Activated CD8-positive, alpha-beta memory T cell treated with anti-CD3 and anti-CD28 coated beads, Interleukin-2, amount 10 ng/mL, durations not matched to agents 7 days and 5 days (primary cell): ENCODE data around the gene WWOX. TPM values are rescaled to one million over a fixed set of nuclear protein-coding genes. Genes with fewer than 3 reads are reported as not detected.

Experiments
- ATAC-seq: fragments of 150-1000 bp; cut with Tn5 transposase; one replicate; pipeline ENCODE4 v1.10.0; 2021; ENCODE audit warnings: moderate library complexity
- CTCF ChIA-PET: fragments of 350-600 bp; sonication (Branson Sonifier 250); formaldehyde crosslinking; loops from one replicate; lab custom pipeline; 2021; ENCODE audit warnings: antibody characterized with exemption; lab: Charles Lee
- DNase-seq: peaks from one replicate; pipeline ENCODE4 v3.0.0-alpha.2; 2020
- H3K27ac Mint-ChIP-seq: one replicate; pipeline ENCODE4 v1.8.0; 2021; ENCODE audit warnings: mild to moderate bottlenecking, mixed read lengths
- H3K27me3 Mint-ChIP-seq: one replicate; pipeline ENCODE4 v1.8.0; 2021; ENCODE audit warnings: mixed read lengths
- H3K36me3 Mint-ChIP-seq: one replicate; pipeline ENCODE4 v1.8.0; 2021; ENCODE audit warnings: mild to moderate bottlenecking, mixed read lengths
- H3K4me1 Mint-ChIP-seq: one replicate; pipeline ENCODE4 v1.8.0; 2021; ENCODE audit warnings: mixed read lengths
- H3K4me3 Mint-ChIP-seq: one replicate; pipeline ENCODE4 v1.8.0; 2021; ENCODE audit warnings: mild to moderate bottlenecking, moderate library complexity, mixed read lengths
- H3K9me3 Mint-ChIP-seq: one replicate; pipeline ENCODE4 v1.8.0; 2022; ENCODE audit warnings: low read depth, mixed read lengths
- total RNA-seq, 2 experiments: library from RNA; stranded (reverse); gene quantifications; one replicate each; pipeline ENCODE4 v1.2.3, GENCODE V29; 2021

The WWOX gene
- total RNA-seq, 2 experiments from 2014 or later = 25.2 to 38.8 TPM

DNA sequence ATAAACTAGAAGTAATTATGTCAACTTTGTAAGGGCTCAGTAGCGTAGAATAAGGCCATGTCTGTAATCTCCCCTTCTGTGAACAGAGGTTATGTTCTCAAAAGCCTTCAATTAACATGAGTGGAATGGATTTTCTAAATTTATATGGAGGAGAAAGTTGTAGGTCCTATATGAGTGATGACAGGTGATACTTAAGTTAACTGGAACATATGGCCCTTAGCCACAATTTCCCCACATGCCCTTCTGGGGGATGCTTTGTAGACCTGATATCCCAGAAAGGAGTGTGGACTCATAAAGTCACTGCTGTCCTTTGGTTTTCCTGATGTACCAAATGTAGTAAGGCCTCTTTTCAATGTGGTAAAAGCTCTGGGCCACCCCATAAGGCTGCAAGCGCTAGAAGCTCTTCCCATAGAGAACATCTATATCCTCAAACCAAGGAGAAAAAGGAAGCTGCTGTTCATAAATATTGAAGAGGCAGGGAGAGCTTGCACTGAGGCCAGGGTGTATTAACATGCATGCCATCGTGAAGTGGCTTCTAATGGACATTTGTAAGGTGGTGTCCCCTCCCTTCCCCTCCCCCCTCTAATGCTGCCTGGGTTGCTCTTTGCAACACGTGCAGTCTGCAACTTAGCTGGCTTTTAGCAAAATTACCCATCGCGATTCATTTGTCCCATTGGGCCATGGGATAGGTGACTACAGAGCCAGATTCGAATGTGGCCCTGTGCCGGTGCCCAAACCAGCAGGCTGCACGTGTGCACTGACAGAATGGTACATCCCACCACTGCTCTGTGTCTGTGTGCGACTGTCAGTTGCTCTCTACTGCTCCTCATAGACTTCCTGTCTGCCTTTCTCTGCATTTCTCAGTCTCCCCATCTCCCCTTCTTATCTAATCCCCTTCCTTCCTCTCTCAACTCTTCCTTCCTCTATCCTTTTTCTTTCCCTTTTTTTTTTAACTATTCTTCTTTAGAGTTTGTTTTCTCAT lies 269.0 kb downstream of the WWOX start:
- H3K4me3 Mint-ChIP-seq = no peak overlapping the region
- H3K9me3 Mint-ChIP-seq = no peaks in the 10 kb centered on the region
- peaks cover 2% of the 10 kb centered on the region for H3K36me3 Mint-ChIP-seq
- H3K27me3 Mint-ChIP-seq = no peaks in the 10 kb centered on the region
- CTCF ChIA-PET = interaction anchor here (0.6 kb wide), 1 partner anchor 245 kb away, joined by 3 read pairs; no protein-coding TSS in a partner anchor
- DNase-seq (no peak), ATAC-seq (no peak)
- H3K27ac Mint-ChIP-seq = no peak overlapping the region
- H3K4me1 Mint-ChIP-seq = no peaks in the 10 kb centered on the region

DNA sequence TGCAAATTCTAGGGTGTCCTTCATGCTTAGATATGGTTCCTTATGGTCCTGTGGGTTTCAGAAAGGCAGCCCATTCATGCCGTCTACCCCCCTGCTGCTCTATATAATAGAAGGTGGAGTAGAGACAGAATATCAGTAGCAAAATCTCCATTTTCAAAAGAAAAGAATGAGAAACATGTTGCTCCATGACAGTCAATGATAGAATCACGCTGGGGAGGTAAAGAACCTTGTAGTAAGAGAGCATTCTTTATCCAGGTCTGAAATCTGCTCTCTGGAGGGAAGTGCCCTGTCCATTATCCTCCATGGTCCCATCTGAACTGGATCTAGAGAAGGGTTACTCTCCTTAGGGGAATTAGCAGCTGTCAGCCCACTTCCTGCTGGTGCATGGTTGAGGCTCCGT lies 272.8 kb downstream of the WWOX start:
- no peak overlapping the region for H3K27ac Mint-ChIP-seq
- no peaks in the 10 kb centered on the region for H3K27me3 Mint-ChIP-seq
- no peak for ATAC-seq
- no peaks in the 10 kb centered on the region for H3K4me1 Mint-ChIP-seq
- no peak for DNase-seq
- peaks cover 2% of the 10 kb centered on the region for H3K36me3 Mint-ChIP-seq
- no peaks in the 10 kb centered on the region for H3K9me3 Mint-ChIP-seq
- CTCF ChIA-PET = no interaction called here
- H3K4me3 Mint-ChIP-seq = no peak overlapping the region

DNA sequence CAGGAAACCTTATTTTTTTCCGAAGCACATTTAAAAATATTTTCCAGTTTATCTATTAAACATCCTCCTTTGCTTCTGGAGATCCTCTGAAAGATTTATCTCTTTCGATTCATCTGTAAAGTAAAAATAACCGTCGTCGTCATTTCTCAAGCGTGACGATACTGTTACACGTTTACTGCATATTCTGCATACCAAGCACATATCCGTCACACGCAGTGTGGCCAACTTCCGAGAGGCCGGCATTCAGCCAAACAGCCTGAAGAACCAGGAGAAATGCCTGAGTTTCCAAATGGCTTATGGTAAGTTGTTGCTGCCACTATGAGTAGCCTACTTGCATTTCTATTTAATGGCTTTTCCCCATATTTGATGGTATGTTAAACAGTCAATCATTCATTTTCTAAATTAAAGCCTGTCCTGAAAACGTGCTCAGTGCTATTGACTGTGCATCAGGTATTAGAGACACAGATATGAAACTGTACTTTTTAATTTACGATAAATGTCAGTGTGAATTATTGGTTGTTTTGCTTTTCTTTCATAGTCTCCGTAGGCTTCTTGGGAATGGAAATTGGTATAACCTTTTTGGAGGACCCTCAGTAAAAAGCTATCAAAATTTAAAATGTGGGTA lies 275.7 kb downstream of the WWOX start:
- DNase-seq (no peak), ATAC-seq (no peak)
- H3K4me1 Mint-ChIP-seq = no peaks in the 10 kb centered on the region
- H3K9me3 Mint-ChIP-seq = no peaks in the 10 kb centered on the region
- CTCF ChIA-PET = no interaction called here
- H3K4me3 Mint-ChIP-seq = no peak overlapping the region
- H3K36me3 Mint-ChIP-seq = peaks cover 2% of the 10 kb centered on the region
- H3K27ac Mint-ChIP-seq = no peak overlapping the region
- no peaks in the 10 kb centered on the region for H3K27me3 Mint-ChIP-seq

DNA sequence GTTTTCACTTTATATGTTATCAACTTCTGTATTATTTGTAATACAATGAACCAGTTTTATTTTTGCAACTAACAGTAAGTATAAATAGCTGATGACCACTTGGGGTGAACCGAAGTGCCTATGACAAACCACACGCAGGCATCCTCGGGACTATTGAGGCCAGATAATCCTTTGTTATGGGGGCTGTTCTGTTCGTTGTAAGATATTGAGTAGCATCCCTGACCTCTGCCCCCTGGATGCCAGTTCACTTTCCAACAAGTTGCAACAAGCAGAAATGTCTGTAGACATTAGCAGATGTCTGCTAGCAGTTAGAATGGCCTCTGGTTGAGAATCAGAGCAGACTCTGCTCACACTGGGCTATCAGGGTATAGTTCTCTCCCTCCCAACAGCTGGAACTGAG lies 277.0 kb downstream of the WWOX start:
- Mint-ChIP-seq H3K9me3 (no peaks in the 10 kb centered on the region), H3K4me3 (no peak overlapping the region), H3K27me3 (no peaks in the 10 kb centered on the region), H3K36me3 (no peaks in the 10 kb centered on the region), H3K27ac (no peak overlapping the region), H3K4me1 (no peaks in the 10 kb centered on the region)
- DNase-seq (no peak), ATAC-seq (no peak)
- CTCF ChIA-PET = no interaction called here

DNA sequence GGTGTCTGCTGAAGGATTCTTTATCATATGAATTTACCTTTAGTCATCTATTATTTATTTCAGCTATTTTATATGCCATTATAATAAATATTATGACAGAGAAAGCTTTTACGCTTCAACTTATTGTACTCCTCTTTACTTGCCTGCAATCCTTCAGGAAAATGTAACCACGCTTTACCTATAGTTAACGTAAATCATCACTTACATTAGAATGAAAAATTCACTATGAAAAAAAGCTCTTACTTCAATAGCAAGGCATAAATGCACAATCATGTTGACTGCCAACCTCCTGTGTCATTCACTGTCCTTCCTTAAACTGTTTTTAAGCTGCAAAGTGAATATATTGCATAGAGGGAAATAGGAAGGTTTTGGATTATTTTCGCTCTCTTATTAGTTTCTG lies 277.9 kb downstream of the WWOX start:
- no peaks in the 10 kb centered on the region for H3K4me1 Mint-ChIP-seq
- DNase-seq = no peak
- CTCF ChIA-PET = no interaction called here

DNA sequence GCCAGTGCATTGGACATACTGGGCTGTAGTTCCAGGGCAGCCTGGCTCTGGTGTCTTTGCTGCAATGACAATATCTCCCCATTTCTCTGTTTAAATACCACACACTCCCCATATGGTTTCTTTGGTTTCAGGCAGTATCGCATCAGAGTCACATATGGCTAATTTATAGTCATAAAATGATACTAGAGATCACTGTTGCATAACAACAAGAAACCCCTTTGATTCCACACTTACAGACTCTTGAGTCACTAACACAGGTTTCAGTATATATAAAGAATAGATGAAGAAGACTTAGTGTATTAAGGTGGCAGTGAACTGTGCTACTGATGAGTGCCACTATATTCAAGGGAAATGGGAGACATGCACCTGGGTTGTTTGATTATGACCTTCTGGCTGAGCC lies 281.6 kb downstream of the WWOX start:
- no peaks in the 10 kb centered on the region for H3K36me3 Mint-ChIP-seq
- DNase-seq = no peak
- no peak overlapping the region for H3K4me3 Mint-ChIP-seq
- no peak for ATAC-seq
- no peaks in the 10 kb centered on the region for H3K27me3 Mint-ChIP-seq
- CTCF ChIA-PET = no interaction called here
- H3K9me3 Mint-ChIP-seq = no peaks in the 10 kb centered on the region
- H3K4me1 Mint-ChIP-seq = no peaks in the 10 kb centered on the region
- no peak overlapping the region for H3K27ac Mint-ChIP-seq

More for the DNA sequence above, 277.9 kb downstream of the WWOX start:
- H3K27ac Mint-ChIP-seq = no peak overlapping the region
- ATAC-seq = no peak
- no peaks in the 10 kb centered on the region for H3K9me3 Mint-ChIP-seq
- H3K4me3 Mint-ChIP-seq = no peak overlapping the region
- H3K36me3 Mint-ChIP-seq = no peaks in the 10 kb centered on the region
- no peaks in the 10 kb centered on the region for H3K27me3 Mint-ChIP-seq

DNA sequence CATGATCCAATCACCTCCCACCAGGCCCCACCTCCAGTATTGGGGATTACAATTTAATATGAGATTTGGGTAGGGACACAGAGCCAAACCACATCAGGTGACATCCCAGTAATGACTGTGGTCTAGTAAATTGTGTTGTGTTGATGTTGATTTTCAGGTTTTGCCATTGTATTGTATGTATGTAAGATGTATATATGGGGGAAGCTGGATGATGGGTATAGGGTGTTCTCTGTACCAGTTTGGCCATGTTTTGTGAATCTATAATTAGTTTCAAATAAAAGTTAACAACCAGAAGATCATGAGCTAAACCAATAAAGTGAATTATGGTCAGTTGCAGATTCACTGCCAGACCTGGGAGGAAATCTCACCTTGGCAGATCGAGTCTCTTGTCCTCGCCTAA lies 283.7 kb downstream of the WWOX start:
- Mint-ChIP-seq H3K27me3 (no peaks in the 10 kb centered on the region), H3K27ac (no peak overlapping the region), H3K4me1 (no peaks in the 10 kb centered on the region), H3K36me3 (no peaks in the 10 kb centered on the region), H3K9me3 (no peaks in the 10 kb centered on the region), H3K4me3 (no peak overlapping the region)
- ATAC-seq (no peak), DNase-seq (no peak)
- CTCF ChIA-PET = no interaction called here

DNA sequence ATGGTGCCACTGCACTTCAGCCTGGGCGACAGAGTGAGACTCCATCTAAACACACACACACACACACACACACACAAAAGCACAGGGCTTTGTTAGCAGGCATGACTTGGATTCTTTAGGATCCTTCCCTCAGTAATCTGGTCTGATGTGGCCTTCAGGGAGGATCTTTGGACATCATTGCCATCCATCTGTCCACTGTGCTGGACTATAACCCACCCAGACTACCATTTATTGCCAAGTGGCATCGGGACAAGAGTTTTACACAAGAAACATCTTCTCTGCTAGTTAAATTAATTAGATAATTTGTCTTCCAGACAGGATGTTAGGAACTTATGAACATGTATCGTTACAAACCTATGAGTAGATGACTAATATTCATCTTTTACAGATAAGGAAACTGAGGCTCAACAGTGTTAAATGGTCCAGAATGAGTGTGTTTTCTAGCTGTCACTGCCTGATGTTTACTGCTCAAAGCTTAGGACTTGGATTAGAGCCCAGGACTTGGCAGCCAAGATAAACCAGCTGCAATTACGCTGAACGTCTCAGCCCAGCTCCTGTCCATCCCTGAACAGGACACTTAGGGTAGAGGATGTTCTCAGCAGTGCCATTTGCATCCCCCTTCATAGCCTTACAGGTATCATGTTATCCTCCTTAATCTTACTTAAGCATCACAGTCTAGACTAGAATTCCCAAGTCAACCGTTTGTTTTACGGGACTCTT lies 285.8 kb downstream of the WWOX start:
- ATAC-seq (no peak), DNase-seq (no peak)
- H3K9me3 Mint-ChIP-seq = no peaks in the 10 kb centered on the region
- no peaks in the 10 kb centered on the region for H3K36me3 Mint-ChIP-seq
- H3K27ac Mint-ChIP-seq = no peak overlapping the region
- no peaks in the 10 kb centered on the region for H3K4me1 Mint-ChIP-seq
- no peaks in the 10 kb centered on the region for H3K27me3 Mint-ChIP-seq
- CTCF ChIA-PET = interaction anchor here (0.6 kb wide), 1 partner anchor 1627 kb away, joined by 3 read pairs; no protein-coding TSS in a partner anchor
- H3K4me3 Mint-ChIP-seq = no peak overlapping the region

DNA sequence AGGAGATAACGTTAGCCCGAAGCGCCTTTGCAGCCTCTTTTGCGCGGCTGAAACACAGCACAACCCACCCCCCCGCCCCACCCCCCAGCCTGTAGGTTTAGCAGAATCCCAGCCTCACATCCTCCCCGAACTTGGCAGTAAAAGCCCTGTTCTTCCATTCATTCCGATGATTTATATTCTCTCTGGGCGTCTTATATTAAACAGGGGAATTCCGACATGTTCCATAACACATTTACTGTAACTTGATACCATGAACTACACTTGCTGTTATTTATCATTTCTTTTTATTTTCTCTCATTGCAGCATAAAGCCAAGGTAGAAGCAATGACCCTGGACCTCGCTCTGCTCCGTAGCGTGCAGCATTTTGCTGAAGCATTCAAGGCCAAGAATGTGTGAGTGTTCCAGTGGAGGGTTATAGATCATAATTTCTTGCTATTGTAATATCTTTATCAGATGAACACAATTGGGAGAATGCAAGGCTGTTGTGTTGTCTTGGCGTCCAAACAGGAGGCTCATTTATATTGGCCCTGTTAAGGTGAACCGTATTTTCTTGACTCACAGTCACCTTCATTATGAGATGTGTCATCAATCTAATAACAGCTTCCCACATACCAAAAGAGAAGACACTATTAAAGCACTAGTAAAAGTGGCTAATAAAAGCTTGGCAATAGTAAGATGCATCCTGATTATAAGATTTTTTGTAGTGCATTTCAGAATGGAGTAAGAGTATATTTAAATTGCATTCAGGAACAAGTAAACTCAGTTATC lies 287.3 kb downstream of the WWOX start:
- H3K27ac Mint-ChIP-seq = no peak overlapping the region
- no peaks in the 10 kb centered on the region for H3K36me3 Mint-ChIP-seq
- H3K9me3 Mint-ChIP-seq = no peaks in the 10 kb centered on the region
- no peaks in the 10 kb centered on the region for H3K4me1 Mint-ChIP-seq
- ATAC-seq = no peak
- no peaks in the 10 kb centered on the region for H3K27me3 Mint-ChIP-seq
- no peak for DNase-seq
- CTCF ChIA-PET = no interaction called here
- H3K4me3 Mint-ChIP-seq = no peak overlapping the region

DNA sequence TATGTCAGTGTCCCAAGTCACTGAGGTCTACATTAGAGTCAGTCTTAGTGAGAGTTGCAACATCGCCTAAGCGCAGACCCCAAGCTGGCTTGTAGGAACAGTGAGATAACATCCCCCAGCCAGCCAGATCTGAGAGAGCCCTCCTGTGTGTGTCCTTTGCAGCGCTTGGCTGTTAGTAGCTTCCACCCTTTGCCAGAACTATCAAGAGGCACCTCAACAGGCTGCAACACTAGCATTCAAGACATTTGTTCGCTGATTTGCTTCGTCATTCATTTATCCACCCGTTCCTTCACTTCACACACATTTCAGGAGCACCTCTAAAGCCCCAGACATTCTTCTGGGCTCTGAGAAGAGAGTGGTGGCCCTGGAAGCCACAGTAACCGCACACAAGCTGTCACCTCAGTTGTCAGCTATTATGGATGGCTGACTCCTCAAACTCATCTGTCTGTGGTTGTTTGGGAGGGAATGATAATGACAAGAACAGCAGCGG lies 289.6 kb downstream of the WWOX start:
- Mint-ChIP-seq H3K9me3 (no peaks in the 10 kb centered on the region), H3K27ac (no peak overlapping the region), H3K27me3 (no peaks in the 10 kb centered on the region), H3K4me1 (no peaks in the 10 kb centered on the region), H3K36me3 (no peaks in the 10 kb centered on the region), H3K4me3 (no peak overlapping the region)
- DNase-seq (no peak), ATAC-seq (no peak)
- CTCF ChIA-PET = no interaction called here

DNA sequence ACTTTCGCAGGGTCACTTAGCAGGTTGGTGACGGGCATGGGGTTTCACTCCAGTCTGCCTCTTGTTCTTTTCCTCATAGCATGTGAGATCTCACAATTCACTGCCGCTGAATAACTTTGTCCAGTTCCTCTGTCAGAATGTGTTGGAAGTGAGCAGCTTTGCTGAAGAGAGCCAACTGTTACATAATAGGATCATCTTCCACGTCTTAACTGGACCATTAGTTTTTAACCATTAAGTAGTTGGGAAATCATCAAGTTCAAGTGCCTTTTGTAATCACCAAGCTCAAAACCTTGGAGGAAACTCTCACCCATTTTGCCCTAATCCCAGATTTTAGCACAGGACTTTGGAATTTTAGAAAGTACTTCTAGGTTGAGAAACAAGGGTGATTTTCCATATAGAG lies 290.6 kb downstream of the WWOX start:
- Mint-ChIP-seq H3K36me3 (no peaks in the 10 kb centered on the region), H3K9me3 (no peaks in the 10 kb centered on the region), H3K4me1 (no peaks in the 10 kb centered on the region), H3K27ac (no peak overlapping the region), H3K27me3 (no peaks in the 10 kb centered on the region), H3K4me3 (no peak overlapping the region)
- ATAC-seq (no peak), DNase-seq (no peak)
- CTCF ChIA-PET = no interaction called here

DNA sequence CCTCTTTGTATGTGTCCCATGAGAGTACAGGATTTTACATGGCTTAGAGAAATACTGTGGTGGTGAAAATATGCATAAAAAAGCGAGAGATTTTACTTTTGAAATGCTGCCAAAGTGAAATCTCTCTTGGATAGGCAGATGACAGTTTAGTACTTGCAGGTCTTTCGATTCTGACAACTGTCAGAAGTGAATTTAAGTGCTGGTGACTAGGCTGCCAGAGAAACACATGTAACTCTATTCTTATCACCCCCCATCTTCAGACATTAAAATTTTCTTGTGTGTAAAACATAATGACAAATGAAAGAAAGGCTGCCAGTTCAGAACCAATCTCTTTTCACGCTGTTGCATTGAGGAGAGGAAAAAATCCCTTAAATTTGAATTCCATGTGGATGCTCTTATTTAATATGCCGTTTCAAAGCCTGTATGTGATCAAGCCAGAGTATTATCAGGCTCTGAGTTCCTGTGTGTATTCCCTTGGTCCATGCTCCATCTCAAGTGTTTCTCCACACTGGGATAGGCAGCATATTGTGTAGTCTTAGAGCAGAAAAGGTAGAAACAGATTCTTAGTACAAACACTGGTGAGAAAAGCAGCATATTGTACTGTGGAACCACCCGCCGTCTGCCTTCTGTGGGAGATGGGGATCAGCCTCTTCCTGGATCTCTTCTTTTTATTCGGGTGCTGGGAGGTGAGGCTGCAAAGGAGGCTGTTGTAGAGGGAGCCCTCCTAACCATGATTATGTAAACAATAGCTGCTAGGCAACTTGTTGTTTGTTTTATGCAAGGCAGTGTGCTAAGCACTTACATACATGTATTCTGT lies 291.3 kb downstream of the WWOX start:
- CTCF ChIA-PET = no interaction called here
- Mint-ChIP-seq H3K9me3 (peaks cover 2% of the 10 kb centered on the region), H3K36me3 (no peaks in the 10 kb centered on the region), H3K4me3 (no peak overlapping the region), H3K27ac (no peak overlapping the region), H3K27me3 (no peaks in the 10 kb centered on the region), H3K4me1 (no peaks in the 10 kb centered on the region)
- ATAC-seq (no peak), DNase-seq (no peak)
